Fibroblast of lung (primary cell): ENCODE results near the gene PTER. TPM values are rescaled to one million over a fixed set of nuclear protein-coding genes. Genes with fewer than 3 reads are reported as not detected.

Source experiments
- DNase-seq, 2 donors: peaks; one replicate each; pipeline versions ENCODE4 v3.0.0 to v3.0.0-alpha.2; 2010; ENCODE audit warnings: low read depth in 2 of 2
- H2AFZ ChIP-seq: 2 replicates; pipeline ENCODE4 v1.5.1; 2012; ENCODE audit warnings: low read length, control low read depth, inconsistent platforms
- H3K27ac ChIP-seq: 2 replicates; pipeline ENCODE4 v1.5.1; 2011; ENCODE audit warnings: low read length, control low read depth; ENCODE audit not compliant: insufficient read depth
- H3K27me3 ChIP-seq: 2 replicates; pipeline ENCODE4 v1.5.1; 2011; ENCODE audit warnings: mild to moderate bottlenecking, low read length; ENCODE audit not compliant: control insufficient read depth, insufficient read depth
- H3K36me3 ChIP-seq: 2 replicates; pipeline ENCODE4 v1.5.1; 2011; ENCODE audit warnings: low read length; ENCODE audit not compliant: control insufficient read depth, insufficient read depth
- H3K4me1 ChIP-seq: 2 replicates; pipeline ENCODE4 v1.5.1; 2011; ENCODE audit warnings: low read length; ENCODE audit not compliant: control insufficient read depth, insufficient read depth; ENCODE audit errors: extremely low read depth
- H3K4me2 ChIP-seq: 2 replicates; pipeline ENCODE4 v1.5.1; 2011; ENCODE audit warnings: low read length, control low read depth; ENCODE audit not compliant: insufficient read depth; ENCODE audit errors: extremely low read depth
- H3K4me3 ChIP-seq, 4 experiments: fragments of 200-600 bp in 1 of 4; sonication (generic) in 1 of 4; replicated peaks in 1 of 4; 2 replicates each; pipeline ENCODE4 v1.5.1; 2011 to 2016; ENCODE audit warnings: low read length in 4 of 4, low read depth in 3 of 4, mild to moderate bottlenecking in 3 of 4, control low read depth in 2 of 4, inconsistent platforms in 1 of 4, mixed read lengths in 1 of 4; ENCODE audit not compliant: insufficient read depth in 1 of 4; ENCODE audit errors: control extremely low read depth in 1 of 4
- H3K79me2 ChIP-seq: 2 replicates; pipeline ENCODE4 v1.5.1; 2012; ENCODE audit warnings: mild to moderate bottlenecking, low read length, inconsistent platforms; ENCODE audit not compliant: control insufficient read depth, insufficient read depth
- H3K9ac ChIP-seq: 2 replicates; pipeline ENCODE4 v1.5.1; 2011; ENCODE audit warnings: mild to moderate bottlenecking, low read length, control low read depth; ENCODE audit not compliant: insufficient read depth
- H3K9me3 ChIP-seq: 2 replicates; pipeline ENCODE4 v1.5.1; 2012; ENCODE audit warnings: low read depth, low read length; ENCODE audit not compliant: control insufficient read depth, insufficient read depth
- H4K20me1 ChIP-seq: 2 replicates; pipeline ENCODE4 v1.5.1; 2011; ENCODE audit warnings: low read length; ENCODE audit not compliant: control insufficient read depth, insufficient read depth; ENCODE audit errors: extremely low read depth
- EZH2 ChIP-seq: IDR thresholded peaks from 2 replicates; pipeline ENCODE4 v1.5.1; 2012; ENCODE audit warnings: low read length, control low read depth, mild to moderate bottlenecking; ENCODE audit errors: missing control alignments
- polyA plus RNA-seq, 2 donors: library from polyadenylated mRNA; depleted of rRNA in 1 of 2; stranded (reverse) in 1 of 2; unstranded in 1 of 2; fragments of >200 nt; gene quantifications; 2 replicates each; pipeline ENCODE4 v1.2.1, GENCODE V29; 2011 to 2012; ENCODE audit warnings: missing spikeins in 1 of 2
- total RNA-seq: library from RNA; depleted of rRNA; stranded (reverse); fragments of >200 nt; gene quantifications from 2 replicates; pipeline ENCODE4 v1.2.1, GENCODE V29; 2014
- TF ChIP-seq, protein P1 (sequence below), 2 donors: IDR thresholded peaks in 1 of 2; conservative IDR thresholded peaks in 1 of 2; 1 replicate in 1 of 2; 2 replicates in 1 of 2; pipeline ENCODE4 v1.5.1; 2011 to 2012; ENCODE audit warnings: low read length in 2 of 2, control low read depth in 1 of 2, inconsistent platforms in 1 of 2, low read depth in 1 of 2, mild to moderate bottlenecking in 1 of 2

The PTER gene
- total and polyA plus RNA-seq, 2 donors (not counting 1 experiment from before 2014, with no cell fraction given), result 8.8 to 10.4 TPM

DNA sequence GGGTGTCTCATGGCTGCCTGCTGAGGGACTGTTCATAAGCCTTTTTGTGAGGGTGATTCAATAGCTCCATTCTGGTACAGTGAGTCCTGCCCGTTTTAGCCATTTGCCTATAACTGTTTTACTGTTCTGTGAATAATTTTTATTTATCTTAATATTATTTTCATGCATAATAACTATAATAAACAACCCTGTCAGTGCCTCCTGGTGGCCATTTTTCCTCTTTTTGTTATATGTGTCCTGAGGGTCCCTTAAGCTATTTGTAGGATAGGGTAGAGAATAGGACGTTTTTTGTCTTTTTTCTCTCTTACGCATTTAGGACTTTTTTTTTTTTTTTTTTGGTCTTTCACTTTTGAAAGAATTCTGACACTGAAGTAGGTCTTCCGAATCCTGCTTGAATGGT is 82.0 kb downstream of the PTER start:
- Histone ChIP-seq H3K27ac (no peak overlapping the region), H3K36me3 (no peaks in the 10 kb centered on the region), H3K9me3 (no peaks in the 10 kb centered on the region), H3K27me3 (peaks cover 32% of the 10 kb centered on the region), H3K4me3 (no peak overlapping the region), H3K4me2 (no peak overlapping the region), H3K4me1 (no peaks in the 10 kb centered on the region), H3K79me2 (no peaks in the 10 kb centered on the region), H4K20me1 (no peaks in the 10 kb centered on the region), H3K9ac (no peak overlapping the region), H2AFZ (no peak overlapping the region)
- peak in 1 of 2 donors; percentile 13 for DNase-seq
- TF ChIP-seq, protein P1, sequence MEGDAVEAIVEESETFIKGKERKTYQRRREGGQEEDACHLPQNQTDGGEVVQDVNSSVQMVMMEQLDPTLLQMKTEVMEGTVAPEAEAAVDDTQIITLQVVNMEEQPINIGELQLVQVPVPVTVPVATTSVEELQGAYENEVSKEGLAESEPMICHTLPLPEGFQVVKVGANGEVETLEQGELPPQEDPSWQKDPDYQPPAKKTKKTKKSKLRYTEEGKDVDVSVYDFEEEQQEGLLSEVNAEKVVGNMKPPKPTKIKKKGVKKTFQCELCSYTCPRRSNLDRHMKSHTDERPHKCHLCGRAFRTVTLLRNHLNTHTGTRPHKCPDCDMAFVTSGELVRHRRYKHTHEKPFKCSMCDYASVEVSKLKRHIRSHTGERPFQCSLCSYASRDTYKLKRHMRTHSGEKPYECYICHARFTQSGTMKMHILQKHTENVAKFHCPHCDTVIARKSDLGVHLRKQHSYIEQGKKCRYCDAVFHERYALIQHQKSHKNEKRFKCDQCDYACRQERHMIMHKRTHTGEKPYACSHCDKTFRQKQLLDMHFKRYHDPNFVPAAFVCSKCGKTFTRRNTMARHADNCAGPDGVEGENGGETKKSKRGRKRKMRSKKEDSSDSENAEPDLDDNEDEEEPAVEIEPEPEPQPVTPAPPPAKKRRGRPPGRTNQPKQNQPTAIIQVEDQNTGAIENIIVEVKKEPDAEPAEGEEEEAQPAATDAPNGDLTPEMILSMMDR (conservative IDR thresholded peaks at IDR 0.05 in 1 of 2, IDR thresholded peaks at IDR 0.05 in 1 of 2; ENCODE audit: low read depth in 1 of 2, low read length in 2 of 2), result peak; percentile 26 to 41
- TF ChIP-seq EZH2, result no peak

DNA sequence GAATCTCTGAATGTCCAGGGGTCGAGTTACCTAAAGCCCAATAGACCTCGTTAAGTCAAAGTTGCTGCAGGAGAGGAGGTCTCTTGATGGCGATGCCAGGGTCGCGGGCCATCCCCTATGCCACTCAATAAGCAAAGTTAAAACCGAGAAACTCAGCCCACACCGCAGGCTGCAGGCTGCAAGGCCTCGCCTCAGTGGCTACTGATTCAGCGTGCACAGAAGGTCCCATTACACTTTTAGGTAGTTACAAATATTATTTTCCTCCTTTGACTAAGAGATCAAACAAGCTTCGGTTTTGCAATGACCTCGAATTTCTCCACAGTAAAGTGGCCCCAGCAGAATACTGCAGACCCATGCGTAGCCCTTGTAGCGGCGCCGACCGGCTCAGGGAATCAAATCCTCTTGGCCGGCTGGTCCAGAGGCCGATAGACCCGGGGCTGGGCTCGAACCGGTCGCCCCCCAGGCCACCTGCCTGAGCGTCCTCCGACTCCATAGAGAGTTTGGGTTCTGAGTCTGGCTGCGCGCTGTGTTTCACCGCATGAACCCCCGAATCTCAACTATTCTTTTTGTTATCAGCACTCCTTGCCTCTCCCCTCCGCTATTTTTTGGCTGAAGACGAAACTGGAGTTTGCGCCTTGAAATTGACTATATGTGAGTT is 82.6 kb downstream of the PTER start:
- no peak overlapping the region for H3K9ac ChIP-seq
- H3K4me2 ChIP-seq, result no peak overlapping the region
- peaks cover 38% of the 10 kb centered on the region for H3K27me3 ChIP-seq
- no peaks in the 10 kb centered on the region for H3K79me2 ChIP-seq
- H2AFZ ChIP-seq, result no peak overlapping the region
- no peaks in the 10 kb centered on the region for H3K4me1 ChIP-seq
- peak overlapping the region in 1 of 4 experiments; percentile 33 for H3K4me3 ChIP-seq
- peak in 1 of 2 donors; percentile 4 for DNase-seq
- TF ChIP-seq EZH2, result peak; percentile 85
- TF ChIP-seq, protein P1 (conservative IDR thresholded peaks at IDR 0.05 in 1 of 2, IDR thresholded peaks at IDR 0.05 in 1 of 2; ENCODE audit: low read depth in 1 of 2, low read length in 2 of 2), result no peak
- H3K27ac ChIP-seq, result no peak overlapping the region
- no peaks in the 10 kb centered on the region for H3K36me3 ChIP-seq
- H4K20me1 ChIP-seq, result no peaks in the 10 kb centered on the region
- no peaks in the 10 kb centered on the region for H3K9me3 ChIP-seq

GRCh38 chr10:16519908-16520861 is 83.4 kb downstream of the PTER start:
- Histone ChIP-seq H3K27ac (no peak overlapping the region), H3K79me2 (no peaks in the 10 kb centered on the region), H3K4me3 (peak overlapping the region in 2 of 4 experiments; percentile 33 to 47), H2AFZ (no peak overlapping the region), H3K36me3 (no peaks in the 10 kb centered on the region), H3K4me1 (no peaks in the 10 kb centered on the region), H4K20me1 (no peaks in the 10 kb centered on the region), H3K27me3 (peaks cover 41% of the 10 kb centered on the region), H3K9ac (no peak overlapping the region), H3K4me2 (no peak overlapping the region), H3K9me3 (no peaks in the 10 kb centered on the region)
- DNase-seq, result no peak
- TF ChIP-seq, protein P1 (conservative IDR thresholded peaks at IDR 0.05 in 1 of 2, IDR thresholded peaks at IDR 0.05 in 1 of 2; ENCODE audit: low read depth in 1 of 2, low read length in 2 of 2), result no peak
- peak; percentile 69 for TF ChIP-seq EZH2
